ENCODE results near the gene OR2T27.
"Not testable (repeated sequence)": the region's sequence is repeated elsewhere in the genome, so short reads cannot be mapped to it uniquely, and the experiment has no call there.

Gene OR2T27

DNA sequence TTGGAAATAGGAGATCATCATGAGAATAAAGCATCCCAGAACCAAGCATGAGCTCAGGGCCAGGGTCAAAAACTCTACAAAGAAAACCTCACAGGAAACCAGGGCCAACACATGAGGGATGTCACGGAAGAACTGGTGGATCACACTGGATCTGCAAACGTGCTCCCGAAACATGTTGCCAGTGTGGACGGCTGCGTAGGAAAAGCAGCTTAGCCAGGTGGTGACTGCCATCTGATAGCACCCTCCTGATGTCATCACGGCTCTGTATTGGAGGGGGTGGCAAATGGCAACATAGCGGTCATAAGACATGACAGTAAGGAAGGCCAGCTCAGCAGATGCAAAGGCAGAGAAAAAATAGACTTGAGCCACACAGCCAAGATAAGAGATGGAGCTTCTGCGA is 26.3 kb upstream of the OR2T27 start:
- CTCF ChIA-PET: no interaction called here
- DNase-seq (ENCODE audit: extremely low spot score): no peak
- POLR2A ChIA-PET: no interaction called here
- TF ChIP-seq LEF1 (IDR thresholded peaks at IDR 0.05; ENCODE audit: borderline replicate concordance) (no peak), CTBP1 (IDR thresholded peaks at IDR 0.05; ENCODE audit: borderline replicate concordance) (no peak)
- TF ChIP-seq, protein P1, sequence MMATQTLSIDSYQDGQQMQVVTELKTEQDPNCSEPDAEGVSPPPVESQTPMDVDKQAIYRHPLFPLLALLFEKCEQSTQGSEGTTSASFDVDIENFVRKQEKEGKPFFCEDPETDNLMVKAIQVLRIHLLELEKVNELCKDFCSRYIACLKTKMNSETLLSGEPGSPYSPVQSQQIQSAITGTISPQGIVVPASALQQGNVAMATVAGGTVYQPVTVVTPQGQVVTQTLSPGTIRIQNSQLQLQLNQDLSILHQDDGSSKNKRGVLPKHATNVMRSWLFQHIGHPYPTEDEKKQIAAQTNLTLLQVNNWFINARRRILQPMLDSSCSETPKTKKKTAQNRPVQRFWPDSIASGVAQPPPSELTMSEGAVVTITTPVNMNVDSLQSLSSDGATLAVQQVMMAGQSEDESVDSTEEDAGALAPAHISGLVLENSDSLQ (IDR thresholded peaks at IDR 0.05): no peak

DNA sequence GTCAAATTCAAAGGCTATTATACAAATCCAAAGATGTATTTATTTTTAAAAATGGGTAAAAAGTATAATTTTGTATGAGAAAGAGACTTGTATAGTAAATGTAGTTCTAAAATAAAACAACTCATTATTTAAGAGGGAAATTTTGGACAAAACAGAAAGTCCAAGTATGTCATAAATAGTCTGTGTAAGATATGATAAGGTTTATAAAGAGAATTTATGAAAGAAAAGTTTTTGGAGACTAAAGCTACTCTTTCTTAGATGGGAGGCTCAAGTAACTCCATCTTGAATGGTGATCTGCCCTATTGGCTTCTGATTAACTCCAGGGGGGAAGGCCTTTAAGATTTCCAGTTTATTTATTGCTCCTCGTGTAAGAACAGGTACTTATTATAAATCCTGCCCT is 14.7 kb upstream of the OR2T27 start:
- ChIA-PET POLR2A (no interaction called here), CTCF (no interaction called here)
- no peak for TF ChIP-seq FOXK2 (IDR thresholded peaks at IDR 0.05)
- TF ChIP-seq LEF1 (IDR thresholded peaks at IDR 0.05; ENCODE audit: borderline replicate concordance): no peak
- no peak for TF ChIP-seq CTBP1 (IDR thresholded peaks at IDR 0.05; ENCODE audit: borderline replicate concordance)
- TF ChIP-seq L3MBTL2 (conservative IDR thresholded peaks at IDR 0.05): no peak
- TF ChIP-seq BHLHE40 (IDR thresholded peaks at IDR 0.05; ENCODE audit: borderline replicate concordance): no peak
- no peak for TF ChIP-seq SP1 (IDR thresholded peaks at IDR 0.05)
- no peak for TF ChIP-seq ELF4 (IDR thresholded peaks at IDR 0.05)
- no peak for TF ChIP-seq FOXA1 (IDR thresholded peaks at IDR 0.05)
- no peak for TF ChIP-seq NFRKB (IDR thresholded peaks at IDR 0.05)
- TF ChIP-seq HDGF (IDR thresholded peaks at IDR 0.05; ENCODE audit: borderline replicate concordance): no peak
- TF ChIP-seq FOXM1 (IDR thresholded peaks at IDR 0.05; ENCODE audit: borderline replicate concordance): no peak
- no peak for TF ChIP-seq ZNF384 (IDR thresholded peaks at IDR 0.05)
- no peak for TF ChIP-seq SUZ12 (IDR thresholded peaks at IDR 0.05)
- DNase-seq (ENCODE audit: extremely low spot score): no peak

DNA sequence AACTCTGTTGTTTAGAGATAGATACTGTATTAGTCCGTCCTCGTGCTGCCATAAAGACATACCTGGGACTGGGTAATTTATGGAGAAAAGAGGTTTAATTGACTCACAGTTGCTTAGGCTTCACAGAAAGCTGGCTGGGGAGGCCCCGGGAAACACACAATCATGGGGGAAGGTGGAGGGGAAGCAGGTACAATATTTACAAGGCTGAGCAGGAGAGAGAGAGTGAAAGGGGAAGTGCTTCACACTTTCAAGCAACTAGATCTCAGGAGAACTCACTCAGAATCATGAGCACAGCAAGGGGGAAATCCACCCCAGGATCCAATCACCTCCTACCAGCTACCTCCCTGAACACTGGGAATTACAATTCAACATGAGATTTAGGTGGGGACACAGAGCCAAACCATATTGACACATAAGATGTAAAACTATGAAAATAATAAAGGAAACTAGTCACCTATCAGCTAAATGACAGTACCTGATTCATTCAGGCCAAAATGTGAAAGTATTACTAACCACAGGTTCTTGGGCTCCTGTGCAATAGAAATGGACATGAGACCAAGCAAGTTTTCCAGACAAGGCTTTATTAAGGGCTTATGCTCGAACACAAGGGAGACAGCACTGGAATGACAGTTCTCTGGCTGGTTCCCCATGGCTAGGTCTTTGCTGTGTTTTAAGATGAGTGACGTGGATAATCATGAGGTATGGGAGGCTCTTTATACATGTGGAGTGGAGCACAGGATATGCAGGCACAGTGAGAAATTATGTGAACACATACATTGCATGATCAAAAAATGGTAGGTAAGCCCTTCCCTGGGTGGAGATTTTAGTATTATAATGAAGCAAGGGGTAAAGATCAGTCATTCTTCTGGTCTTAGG is 8.4 kb upstream of the OR2T27 start:
- CTCF ChIA-PET; POLR2A ChIA-PET; DNase-seq (ENCODE audit: extremely low spot score): not testable (repeated sequence)

DNA sequence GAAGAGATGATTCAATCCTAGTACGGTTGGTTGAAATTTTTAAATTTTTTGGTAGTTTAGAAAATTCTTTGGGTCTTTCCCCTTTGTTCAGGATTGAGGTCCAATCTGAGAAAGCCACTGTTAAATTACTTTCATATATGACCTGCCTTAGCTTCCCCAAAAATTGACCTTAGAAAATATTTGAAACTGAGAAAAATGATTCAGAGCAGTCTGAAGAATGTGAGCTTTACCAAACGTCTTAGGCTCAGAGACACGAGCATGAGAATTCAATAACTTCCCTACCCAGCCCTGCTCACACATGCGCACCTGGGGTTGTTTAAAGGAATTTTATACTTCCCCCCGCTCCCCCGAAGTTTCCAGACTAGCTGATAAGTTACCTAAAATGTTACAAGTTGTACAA is 1.5 kb upstream of the OR2T27 start:
- POLR2A ChIA-PET; DNase-seq (ENCODE audit: extremely low spot score); CTCF ChIA-PET: not testable (repeated sequence)

DNA sequence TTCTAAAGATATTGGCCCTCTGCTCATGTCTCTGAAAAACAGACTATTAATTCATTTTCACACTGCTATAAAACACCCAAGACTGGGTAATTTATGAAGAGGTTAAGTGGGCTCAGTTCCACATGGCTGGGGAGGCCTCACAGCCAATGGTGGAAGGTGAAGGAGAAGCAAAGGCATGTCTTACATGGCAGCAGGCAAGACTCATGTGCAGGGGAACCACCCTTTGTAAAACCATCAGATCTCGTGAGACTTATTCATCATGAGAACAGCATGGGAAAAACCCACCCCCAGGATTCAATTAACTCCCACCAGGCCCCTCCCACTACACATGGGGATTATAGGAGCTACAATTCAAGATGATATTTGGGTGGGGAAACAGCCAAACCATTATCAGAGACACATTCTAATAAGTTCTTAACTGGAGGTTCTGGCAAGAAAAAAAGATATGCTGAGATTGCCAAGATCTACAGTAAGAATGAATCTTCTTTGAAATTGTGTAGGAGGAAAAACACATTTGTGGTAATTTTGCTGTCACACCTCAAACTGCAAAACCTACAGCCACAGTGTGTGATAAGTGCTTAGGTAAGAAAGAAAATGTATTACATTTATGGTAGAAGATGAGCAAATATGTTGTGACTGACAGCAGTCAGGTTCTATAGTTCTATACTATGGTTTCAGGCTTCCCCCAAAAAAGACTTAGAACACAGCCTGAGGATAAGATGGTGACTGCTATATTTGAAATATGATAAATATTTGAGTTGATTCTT is 6.4 kb downstream of the OR2T27 start:
- CTCF ChIA-PET; POLR2A ChIA-PET; DNase-seq (ENCODE audit: extremely low spot score): not testable (repeated sequence)

DNA sequence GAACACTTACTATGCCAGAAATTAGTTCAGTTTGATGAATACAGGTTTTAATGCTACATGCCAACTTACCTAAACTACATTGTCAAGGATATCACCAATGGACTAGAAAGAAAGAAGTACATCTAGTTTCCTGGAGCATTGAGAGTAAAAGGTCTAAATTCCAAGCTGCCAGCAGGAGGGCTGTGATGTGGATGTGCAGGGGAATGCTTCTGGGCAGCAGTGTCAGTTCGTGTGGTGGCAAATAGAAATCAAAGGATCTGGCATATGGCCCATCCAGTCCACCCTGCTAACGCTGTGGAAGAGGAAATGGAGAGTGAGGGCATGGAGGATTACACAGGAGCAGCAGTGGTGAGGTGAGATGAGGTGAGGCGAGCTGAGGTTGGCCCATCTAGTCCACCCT is 10.2 kb downstream of the OR2T27 start, which contains the start of gene OR2T35:
Gene OR2T35 (minus strand): TSS at position 101 of the 400 bp plus-strand sequence. CDS start 6,020 bp downstream, outside the sequence.
- DNase-seq (ENCODE audit: extremely low spot score); CTCF ChIA-PET: not testable (repeated sequence)

DNA sequence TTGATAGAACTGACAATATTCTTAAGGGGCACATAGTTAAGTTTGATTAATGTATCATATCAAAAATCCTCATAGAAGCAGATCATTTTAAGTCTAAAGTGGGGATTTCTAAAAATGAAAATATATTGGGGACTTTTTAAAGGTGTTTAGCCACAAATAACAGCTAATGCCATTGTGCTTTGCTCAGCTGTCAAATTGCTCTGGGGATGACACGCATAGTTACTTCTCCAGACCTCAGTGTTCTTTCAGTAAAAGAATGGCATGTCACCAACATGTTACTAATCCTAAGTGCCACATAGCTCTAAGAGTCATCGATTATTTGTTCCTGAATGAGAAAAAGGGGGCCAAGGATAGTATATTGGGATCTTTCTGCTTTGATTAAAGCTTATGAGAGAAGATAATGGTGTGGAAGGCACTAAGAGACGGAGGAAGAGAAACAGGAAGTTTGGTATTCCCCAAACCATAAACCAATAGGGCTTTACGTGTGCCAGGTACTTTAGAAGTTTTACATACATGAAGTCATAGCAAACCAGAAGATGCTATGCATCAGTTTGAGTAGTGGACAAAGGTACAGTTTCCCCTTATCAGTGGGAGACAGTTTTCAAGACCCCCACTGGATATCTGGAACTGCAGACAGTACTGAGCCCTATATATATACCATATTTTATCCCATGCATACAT is 12.2 kb downstream of the OR2T27 start:
- CTCF ChIA-PET; DNase-seq (ENCODE audit: extremely low spot score); POLR2A ChIA-PET: not testable (repeated sequence)

More for the DNA sequence above, 10.2 kb downstream of the OR2T27 start, which contains the start of gene OR2T35:
- POLR2A ChIA-PET: not testable (repeated sequence)

DNA sequence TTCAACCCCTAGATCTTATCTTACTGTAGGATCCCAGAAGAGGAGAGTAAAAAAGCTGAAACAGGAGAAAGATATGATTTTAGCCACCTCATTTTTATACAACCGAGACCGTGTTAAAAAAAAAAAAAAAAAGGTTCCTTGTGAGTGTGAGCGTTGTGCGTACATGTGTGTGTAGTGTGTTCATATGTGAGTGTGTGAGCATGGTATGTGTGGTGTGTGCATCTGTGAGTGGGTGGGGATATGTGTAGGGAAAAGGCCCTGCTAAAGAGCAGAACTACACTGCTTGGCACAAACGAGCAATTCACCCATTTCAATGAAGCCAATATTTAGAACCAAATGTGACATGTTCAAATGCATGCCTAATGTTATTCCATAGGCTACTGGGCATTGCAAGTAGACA is 13.7 kb downstream of the OR2T27 start:
- CTCF ChIA-PET; POLR2A ChIA-PET; DNase-seq (ENCODE audit: extremely low spot score): not testable (repeated sequence)

DNA sequence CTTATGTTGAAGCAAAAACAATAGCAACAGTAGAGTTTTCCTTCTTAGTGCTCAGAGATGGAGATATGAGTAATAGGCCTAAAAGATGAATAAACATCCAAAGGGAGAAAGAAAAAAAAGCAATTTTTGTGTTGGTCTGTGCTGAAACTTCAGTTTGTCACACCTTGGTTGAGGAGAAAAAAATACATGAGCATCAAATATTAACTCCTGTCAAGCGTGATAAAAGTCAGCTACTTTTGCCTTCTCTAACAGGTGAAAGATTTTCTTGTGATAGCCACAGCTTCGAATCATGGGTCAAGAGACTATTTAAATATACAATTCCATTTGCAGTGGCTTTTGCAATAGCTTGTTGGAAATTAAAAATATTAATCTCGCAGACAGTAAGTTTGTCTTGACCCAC is 14.4 kb downstream of the OR2T27 start:
- POLR2A ChIA-PET; CTCF ChIA-PET; DNase-seq (ENCODE audit: extremely low spot score): not testable (repeated sequence)

DNA sequence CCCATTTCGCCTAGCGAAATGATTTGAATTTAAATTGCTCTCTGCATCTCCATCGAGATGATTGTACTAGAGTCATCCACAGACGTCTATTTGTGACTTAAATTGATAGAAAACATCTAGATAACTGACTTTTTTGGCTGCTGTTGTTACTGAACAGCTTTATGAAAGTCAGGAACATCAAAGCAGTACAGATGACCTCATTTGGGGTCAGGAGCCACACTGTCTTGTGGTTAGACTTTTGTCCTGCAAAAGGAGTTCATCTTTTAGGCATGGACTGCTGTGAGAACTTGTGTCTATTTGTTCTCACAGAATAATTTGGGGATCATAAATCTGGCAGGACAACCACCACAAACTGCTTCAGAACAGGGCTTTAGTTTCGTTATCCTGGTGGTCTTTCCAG is 15.7 kb downstream of the OR2T27 start:
- DNase-seq (ENCODE audit: extremely low spot score); CTCF ChIA-PET; POLR2A ChIA-PET: not testable (repeated sequence)

DNA sequence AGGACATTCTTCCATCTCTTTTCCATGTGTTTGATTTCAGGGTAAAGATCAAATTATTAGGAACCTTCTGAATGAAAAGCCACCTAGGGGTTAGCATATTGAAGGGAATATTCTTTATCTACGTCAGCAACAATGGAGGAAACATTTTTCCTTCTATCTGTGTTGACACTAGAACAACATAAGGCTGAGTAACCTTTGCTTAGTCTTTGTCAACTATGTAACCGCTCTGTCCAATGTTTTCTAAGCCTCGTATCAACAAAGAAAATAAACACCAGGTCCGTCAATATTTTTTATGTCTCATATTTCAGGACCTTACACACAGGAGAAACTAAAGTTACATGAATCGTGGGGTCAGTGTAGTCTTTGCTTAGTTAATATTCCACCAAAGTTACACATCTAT is 18.7 kb downstream of the OR2T27 start:
- DNase-seq (ENCODE audit: extremely low spot score); CTCF ChIA-PET; POLR2A ChIA-PET: not testable (repeated sequence)

DNA sequence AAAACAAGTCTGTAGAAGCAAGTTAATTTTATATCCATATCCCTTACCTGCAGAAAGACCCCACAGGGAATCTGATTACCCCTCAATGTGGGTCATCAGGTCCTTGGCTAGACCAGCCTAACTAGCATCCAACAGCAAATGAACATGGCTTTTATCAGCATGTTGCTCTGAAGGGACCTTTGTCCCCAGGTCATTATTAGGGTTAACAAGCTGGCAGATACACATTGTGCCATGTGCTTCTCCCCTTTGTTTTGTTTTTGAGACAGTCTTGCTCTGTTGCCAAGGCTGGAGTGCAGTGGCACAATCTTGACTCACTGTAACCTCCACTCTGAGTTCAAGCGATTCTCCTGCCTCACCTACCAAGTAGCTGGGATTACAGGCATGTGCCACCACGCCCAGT is 20.3 kb downstream of the OR2T27 start, which contains the start of gene OR2T11:
Gene OR2T11 (minus strand): TSS at position 101 of the 400 bp plus-strand sequence. CDS start 7,963 bp downstream, outside the sequence.
- DNase-seq (ENCODE audit: extremely low spot score); CTCF ChIA-PET: not testable (repeated sequence)

More for the DNA sequence above, 20.3 kb downstream of the OR2T27 start, which contains the start of gene OR2T11:
- POLR2A ChIA-PET: not testable (repeated sequence)
